Transverse colon (tissue), 4 donors: ENCODE data around the gene CAMTA1. TPM values are rescaled to one million over a fixed set of nuclear protein-coding genes. Genes with fewer than 3 reads are reported as not detected.
A peak's percentile ranks its signal among the peaks of the same experiment; 100 is the strongest.

Source experiments
- DNase-seq: peaks from one replicate; pipeline ENCODE4 v3.0.0-alpha.2; 2019
- H3K27ac ChIP-seq, 4 donors: fragments of 200-600 bp; sonication (generic); 2 replicates each; pipeline ENCODE4 v1.5.1; 2016 to 2018; ENCODE audit warnings: inconsistent platforms in 4 of 4
- H3K27me3 ChIP-seq: fragments of 200-600 bp; sonication (generic); 2 replicates; pipeline ENCODE4 v1.5.1; 2017; ENCODE audit warnings: inconsistent platforms
- H3K36me3 ChIP-seq, 4 donors: fragments of 200-600 bp; sonication (generic); 2 replicates each; pipeline ENCODE4 v1.5.1; 2017 to 2019; ENCODE audit warnings: inconsistent platforms in 4 of 4
- H3K4me1 ChIP-seq, 4 donors: fragments of 200-600 bp; sonication (generic); 2 replicates each; pipeline ENCODE4 v1.5.1; 2017 to 2020; ENCODE audit warnings: inconsistent platforms in 4 of 4
- H3K4me3 ChIP-seq, 4 donors: fragments of 200-600 bp; sonication (generic); 1 replicate in 1 of 4; 2 replicates in 3 of 4; pipeline versions ENCODE4 v1.5.1 to v1.6.1; 2017 to 2019; ENCODE audit warnings: inconsistent platforms in 4 of 4
- H3K9me3 ChIP-seq, 2 donors: fragments of 200-600 bp; sonication (generic); 2 replicates each; pipeline ENCODE4 v1.5.1; 2017 to 2019; ENCODE audit warnings: inconsistent platforms in 2 of 2
- CTCF ChIP-seq, 5 experiments: fragments of 200-600 bp in 3 of 5; fragments of 450-650 bp in 2 of 5; sonication (generic) in 3 of 5; IDR thresholded peaks; 1 replicate in 2 of 5; 2 replicates in 3 of 5; pipeline ENCODE4 v1.5.1; 2016 to 2017; ENCODE audit warnings: antibody characterized with exemption in 5 of 5, inconsistent platforms in 3 of 5, mild to moderate bottlenecking in 2 of 5, moderate library complexity in 1 of 5
- EP300 ChIP-seq: sonication (generic); formaldehyde crosslinking; IDR thresholded peaks from one replicate; pipeline ENCODE4 v1.6.1; 2017; ENCODE audit warnings: antibody characterized with exemption, low read depth
- POLR2A ChIP-seq: fragments of 450-650 bp; IDR thresholded peaks from one replicate; pipeline ENCODE4 v1.6.1; 2016; ENCODE audit warnings: antibody characterized with exemption, mild to moderate bottlenecking, moderate library complexity
- POLR2AphosphoS5 ChIP-seq, 3 donors: sonication (generic); formaldehyde crosslinking; IDR thresholded peaks; one replicate each; pipeline ENCODE4 v1.6.1; 2016; ENCODE audit warnings: antibody characterized with exemption in 3 of 3
- WGBS, 2 donors: methylation state at CpG; one replicate each; pipeline ENCODE4 v1.1.5; 2018; ENCODE audit warnings: low coverage in 1 of 2; 5-methylcytosine and 5-hydroxymethylcytosine counted together
- in situ Hi-C, 4 donors: fragments of 200-750 bp; cut with MboI; loops; one replicate each; pipeline versions ENCODE4 v1.15.0 to v1.15.1; 2017; ENCODE audit warnings: low sequenced_read_pairs in 3 of 4, low pct_ligation_motif_present in 1 of 4, low pct_unique_long_range_greater_than_20kb in 1 of 4
- intact Hi-C: fragments of 100-400 bp; cut with DNase I; formaldehyde crosslinking; loops from one replicate; pipeline ENCODE4 v1.15.1; 2023; ENCODE audit warnings: low total_unique reads
- total RNA-seq, 4 donors: library from RNA; depleted of rRNA; stranded (reverse); fragments of >200 nt; gene quantifications; one replicate each; pipeline ENCODE4 v1.1.0, GENCODE V29; 2016

CAMTA1 gene
- total RNA-seq, 4 donors from 2014 or later: 93.8 to 268 (median 130) TPM

DNA sequence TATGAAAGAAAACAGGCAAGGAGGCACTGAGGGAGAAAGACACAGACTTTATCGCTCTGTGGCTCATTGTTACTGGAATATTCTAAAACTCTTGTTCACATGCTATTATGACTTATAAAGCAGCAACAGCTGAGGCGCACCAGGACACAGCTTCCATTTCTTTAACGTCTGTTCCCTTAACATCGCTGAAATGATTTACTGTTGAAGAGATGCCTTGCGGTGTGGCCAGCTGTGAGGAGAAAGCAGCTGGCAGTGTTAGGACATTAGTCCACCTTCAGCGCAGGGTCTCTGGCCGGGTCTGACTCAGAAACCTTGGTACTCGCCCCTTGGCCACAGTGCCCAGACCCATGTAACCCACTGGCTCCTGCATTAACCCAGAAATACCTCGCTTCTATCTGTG is 995.7 kb downstream of the CAMTA1 start:
- H3K4me3 ChIP-seq: no peak overlapping the region
- in situ Hi-C loops (no loop called here), intact Hi-C loops (no loop called here)
- peaks cover 0 to 36% (median 11%) of the 10 kb centered on the region in 4 donors for H3K36me3 ChIP-seq
- H3K9me3 ChIP-seq: no peaks in the 10 kb centered on the region
- no peak for DNase-seq
- H3K27ac ChIP-seq: no peak overlapping the region
- H3K27me3 ChIP-seq: no peaks in the 10 kb centered on the region
- 94 to 100% methylated on average over 2 to 9 of the region's 9 CpGs for WGBS, 2 donors
- H3K4me1 ChIP-seq: peaks cover 0 to 37% (median 13%) of the 10 kb centered on the region in 4 donors
- TF ChIP-seq POLR2AphosphoS5 (IDR thresholded peaks at IDR 0.05): no peak
- no peak for TF ChIP-seq POLR2A
- TF ChIP-seq CTCF (IDR thresholded peaks at IDR 0.05): no peak
- no peak for TF ChIP-seq EP300

- no peaks in the 10 kb centered on the region for H3K9me3 ChIP-seq
- 63 to 70% methylated on average over 4 to 7 of the region's 7 CpGs for WGBS, 2 donors
- intact Hi-C loops: no loop called here
- H3K27ac ChIP-seq: peak overlapping the region in 3 of 4 donors; percentile 86 to 92 (median 90)
- H3K4me3 ChIP-seq: no peak overlapping the region
- H3K27me3 ChIP-seq: no peaks in the 10 kb centered on the region
- peaks cover 0 to 41% (median 15%) of the 10 kb centered on the region in 4 donors for H3K4me1 ChIP-seq
- DNase-seq: no peak
- H3K36me3 ChIP-seq: peaks cover 0 to 36% (median 11%) of the 10 kb centered on the region in 4 donors
- in situ Hi-C loops: no loop called here
- TF ChIP-seq CTCF (IDR thresholded peaks at IDR 0.05): no peak
- TF ChIP-seq POLR2AphosphoS5 (IDR thresholded peaks at IDR 0.05): no peak
- TF ChIP-seq POLR2A: no peak
- no peak for TF ChIP-seq EP300
These were observed 996.2 kb downstream of the CAMTA1 start for GRCh38 chr1:7781501-7781900.

- in situ Hi-C loops: no loop called here
- DNase-seq: peak; percentile 57
- Histone ChIP-seq H3K36me3 (peaks cover 0 to 34% (median 11%) of the 10 kb centered on the region in 4 donors), H3K27ac (peak overlapping the region; percentile 86 to 92 (median 90)), H3K9me3 (no peaks in the 10 kb centered on the region), H3K4me1 (peaks cover 0 to 43% (median 15%) of the 10 kb centered on the region in 4 donors), H3K4me3 (no peak overlapping the region), H3K27me3 (no peaks in the 10 kb centered on the region)
- TF ChIP-seq CTCF (IDR thresholded peaks at IDR 0.05) (no peak), EP300 (no peak), POLR2AphosphoS5 (IDR thresholded peaks at IDR 0.05) (no peak), POLR2A (no peak)
- 50 to 57% methylated on average over 2 to 16 of the region's 16 CpGs for WGBS, 2 donors
- intact Hi-C loops: no loop called here
These were observed 996.8 kb downstream of the CAMTA1 start for GRCh38 chr1:7781923-7782495.

DNA sequence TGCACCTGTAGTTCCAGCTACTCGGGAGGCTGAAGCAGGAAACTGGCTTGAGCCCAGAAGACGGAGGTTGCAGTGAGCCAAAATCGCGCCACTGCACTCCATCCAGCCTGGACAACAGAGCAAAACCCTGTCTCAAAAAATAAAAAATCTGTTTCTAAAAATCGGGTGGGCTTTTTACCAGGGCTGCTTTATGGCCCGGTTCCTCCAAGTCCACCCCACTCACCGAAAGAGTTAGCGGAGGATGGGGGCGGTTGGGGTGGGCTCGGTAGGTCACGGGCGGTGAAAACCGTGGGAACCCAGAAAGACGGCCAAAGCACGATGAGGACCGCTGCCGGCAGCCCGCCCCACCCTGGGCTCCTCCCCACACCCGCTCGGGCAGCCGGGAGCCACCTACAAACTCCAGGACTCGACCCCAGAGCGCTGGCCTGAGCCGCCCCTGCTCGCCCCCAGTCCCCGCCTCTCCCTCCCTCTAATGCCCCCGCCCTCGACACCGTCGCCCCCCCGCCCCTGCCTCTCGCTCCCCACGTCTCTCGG is 998.0 kb downstream of the CAMTA1 start:
- in situ Hi-C loops: no loop called here
- peak overlapping the region; percentile 49 to 69 (median 62) for H3K4me3 ChIP-seq

More for the DNA sequence above, 998.0 kb downstream of the CAMTA1 start:
- Histone ChIP-seq H3K27ac (peak overlapping the region; percentile 86 to 92 (median 90)), H3K36me3 (peaks cover 0 to 26% (median 9%) of the 10 kb centered on the region in 4 donors), H3K27me3 (no peaks in the 10 kb centered on the region), H3K9me3 (no peaks in the 10 kb centered on the region), H3K4me1 (peaks cover 0 to 43% (median 15%) of the 10 kb centered on the region in 4 donors)
- intact Hi-C loops: no loop called here
- WGBS, 2 donors: 0 to 3% methylated on average over 1 to 24 of the region's 34 CpGs
- TF ChIP-seq POLR2A (no peak), POLR2AphosphoS5 (IDR thresholded peaks at IDR 0.05) (no peak), EP300 (no peak), CTCF (IDR thresholded peaks at IDR 0.05) (no peak)
- DNase-seq: peak; percentile 72
